ENCODE measurements around the gene CFL1.

The CFL1 gene

GRCh38 chr11:65887723-65888162, 29.8 kb upstream of the CFL1 start:
- DNase-seq, result no peak

GRCh38 chr11:65886826-65887722, 29.1 kb upstream of the CFL1 start:
- no peak for DNase-seq

GRCh38 chr11:65885808-65886536, 28.0 kb upstream of the CFL1 start:
- no peak for DNase-seq

- DNase-seq, result no peak
Observed at GRCh38 chr11:65885231-65885630, 27.3 kb upstream of the CFL1 start.

- no peak for DNase-seq
Observed at GRCh38 chr11:65884716-65885092, 26.7 kb upstream of the CFL1 start.

- no peak for DNase-seq
Observed at GRCh38 chr11:65883786-65884715, 26.1 kb upstream of the CFL1 start.

GRCh38 chr11:65883058-65883761, 25.2 kb upstream of the CFL1 start:
- no peak for DNase-seq

GRCh38 chr11:65882120-65883057, 24.4 kb upstream of the CFL1 start:
- no peak for DNase-seq

GRCh38 chr11:65880844-65881421, 23.0 kb upstream of the CFL1 start:
- DNase-seq, result no peak

GRCh38 chr11:65880027-65880426, 22.0 kb upstream of the CFL1 start:
- DNase-seq, result no peak

GRCh38 chr11:65879617-65880016, 21.6 kb upstream of the CFL1 start, which contains the start of gene CTSW:
Gene CTSW (plus strand): TSS chr11:65879837. CDS start chr11:65879855, 18 bp downstream.
- no peak for DNase-seq

GRCh38 chr11:65873318-65874156, 15.6 kb upstream of the CFL1 start:
- DNase-seq, result peak; percentile 73

- no peak for DNase-seq
Observed at GRCh38 chr11:65872586-65873317, 14.8 kb upstream of the CFL1 start, which contains the start of gene EFEMP2. Gene EFEMP2 (minus strand): TSS chr11:65872800. CDS start chr11:65872354, 446 bp downstream.

GRCh38 chr11:65871811-65872548, 14.0 kb upstream of the CFL1 start:
- no peak for DNase-seq

- DNase-seq, result no peak
Observed at GRCh38 chr11:65870706-65871681, 13.0 kb upstream of the CFL1 start.

- no peak for DNase-seq
Observed at GRCh38 chr11:65870307-65870658, 12.3 kb upstream of the CFL1 start.
